ENCODE results near the gene ZC3H12A.

- TF ChIP-seq EP300 (IDR thresholded peaks at IDR 0.05) (no peak), POLR2A (IDR thresholded peaks at IDR 0.05) (no peak)
Measured at GRCh38 chr1:37481289-37482003, 7.1 kb downstream of the ZC3H12A start.

Measured in ovary (tissue), 1 donor.